HG03095 (cell line): ENCODE results near the gene PPP1CB.
"Not testable (repeated sequence)": the region's sequence is repeated elsewhere in the genome, so short reads cannot be mapped to it uniquely, and the experiment has no call there.

ENCODE experiments used
- ATAC-seq: cut with Tn5 transposase; IDR thresholded peaks from one replicate; pipeline ENCODE4 v1.9.1; 2021; ENCODE audit warnings: moderate library complexity; ENCODE audit not compliant: unreplicated experiment

Gene PPP1CB

GRCh38 chr2:28742619-28743018 is 9.0 kb upstream of the PPP1CB start:
- not testable (repeated sequence) for ATAC-seq

- ATAC-seq, result no peak
Observed at GRCh38 chr2:28745225-28745624, 6.4 kb upstream of the PPP1CB start.

GRCh38 chr2:28745876-28746275 is 5.8 kb upstream of the PPP1CB start:
- ATAC-seq, result no peak

GRCh38 chr2:28746429-28747111 is 5.1 kb upstream of the PPP1CB start:
- no peak for ATAC-seq

GRCh38 chr2:28747714-28748113 is 3.9 kb upstream of the PPP1CB start:
- no peak for ATAC-seq

- ATAC-seq, result no peak
Observed at GRCh38 chr2:28748176-28748575, 3.5 kb upstream of the PPP1CB start.

GRCh38 chr2:28748941-28749340 is 2.7 kb upstream of the PPP1CB start:
- no peak for ATAC-seq

- ATAC-seq, result no peak
Observed at GRCh38 chr2:28749526-28749925, 2.1 kb upstream of the PPP1CB start.

GRCh38 chr2:28750316-28751251 is 1.0 kb upstream of the PPP1CB start:
- no peak for ATAC-seq

GRCh38 chr2:28751956-28752630 is 463 bp downstream of the PPP1CB start:
- ATAC-seq, result peak; percentile 29

GRCh38 chr2:28752631-28753376 is 1.2 kb downstream of the PPP1CB start:
- ATAC-seq, result no peak

GRCh38 chr2:28754321-28754720 is 2.7 kb downstream of the PPP1CB start:
- ATAC-seq, result no peak

- ATAC-seq, result no peak
Observed at GRCh38 chr2:28755421-28755820, 3.8 kb downstream of the PPP1CB start.

- ATAC-seq, result no peak
Observed at GRCh38 chr2:28758459-28758858, 6.8 kb downstream of the PPP1CB start.

- no peak for ATAC-seq
Observed at GRCh38 chr2:28761420-28761819, 9.8 kb downstream of the PPP1CB start.

GRCh38 chr2:28764909-28765711 is 13.5 kb downstream of the PPP1CB start:
- ATAC-seq, result no peak

- no peak for ATAC-seq
Observed at GRCh38 chr2:28766070-28766469, 14.4 kb downstream of the PPP1CB start.

GRCh38 chr2:28767337-28767736 is 15.7 kb downstream of the PPP1CB start:
- ATAC-seq, result no peak

GRCh38 chr2:28768422-28768821 is 16.8 kb downstream of the PPP1CB start:
- no peak for ATAC-seq

GRCh38 chr2:28768952-28769351 is 17.3 kb downstream of the PPP1CB start:
- ATAC-seq, result no peak
